OCI-LY7 (cell line): ENCODE data around the gene SMYD3.

Source experiments
- EZH2phosphoT487 ChIP-seq: fragments of 200-600 bp; sonication (generic); IDR thresholded peaks from 2 replicates; pipeline ENCODE4 v1.6.1; 2018; ENCODE audit warnings: low read depth, borderline replicate concordance, mild to moderate bottlenecking, mixed run types, antibody characterized with exemption, low read length, moderate library complexity, mixed read lengths
- TF ChIP-seq, protein P1 (sequence below): fragments of 200-600 bp; sonication (generic); conservative IDR thresholded peaks from 2 replicates; pipeline ENCODE4 v1.5.1; 2014; ENCODE audit warnings: mild to moderate bottlenecking, antibody characterized with exemption, low read length, moderate library complexity, mixed read lengths

DNA sequence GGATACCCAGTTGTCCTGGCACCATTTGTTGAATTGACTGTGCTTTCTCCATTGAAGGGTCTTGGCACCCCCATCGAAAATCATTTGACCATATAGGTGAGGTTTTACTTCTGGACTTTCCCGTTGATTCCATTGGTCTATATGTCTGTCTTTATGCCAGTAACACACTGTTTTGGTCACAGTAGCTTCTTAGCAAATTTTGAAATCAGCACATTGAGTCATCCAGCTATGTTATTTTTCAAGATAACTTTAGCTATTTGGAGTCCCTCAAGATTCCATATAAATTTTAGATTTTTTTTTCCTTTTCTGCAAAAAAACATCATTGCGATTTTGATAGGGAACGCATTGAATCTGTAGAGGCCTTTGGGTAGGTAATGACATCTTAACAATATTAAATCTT is 235.6 kb downstream of the SMYD3 start:
- TF ChIP-seq, protein P1, sequence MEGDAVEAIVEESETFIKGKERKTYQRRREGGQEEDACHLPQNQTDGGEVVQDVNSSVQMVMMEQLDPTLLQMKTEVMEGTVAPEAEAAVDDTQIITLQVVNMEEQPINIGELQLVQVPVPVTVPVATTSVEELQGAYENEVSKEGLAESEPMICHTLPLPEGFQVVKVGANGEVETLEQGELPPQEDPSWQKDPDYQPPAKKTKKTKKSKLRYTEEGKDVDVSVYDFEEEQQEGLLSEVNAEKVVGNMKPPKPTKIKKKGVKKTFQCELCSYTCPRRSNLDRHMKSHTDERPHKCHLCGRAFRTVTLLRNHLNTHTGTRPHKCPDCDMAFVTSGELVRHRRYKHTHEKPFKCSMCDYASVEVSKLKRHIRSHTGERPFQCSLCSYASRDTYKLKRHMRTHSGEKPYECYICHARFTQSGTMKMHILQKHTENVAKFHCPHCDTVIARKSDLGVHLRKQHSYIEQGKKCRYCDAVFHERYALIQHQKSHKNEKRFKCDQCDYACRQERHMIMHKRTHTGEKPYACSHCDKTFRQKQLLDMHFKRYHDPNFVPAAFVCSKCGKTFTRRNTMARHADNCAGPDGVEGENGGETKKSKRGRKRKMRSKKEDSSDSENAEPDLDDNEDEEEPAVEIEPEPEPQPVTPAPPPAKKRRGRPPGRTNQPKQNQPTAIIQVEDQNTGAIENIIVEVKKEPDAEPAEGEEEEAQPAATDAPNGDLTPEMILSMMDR, result no peak
- TF ChIP-seq EZH2phosphoT487, result no peak
